WTC11 (cell line): Measurements from ENCODE around the gene SP140.

ENCODE experiments used
- CTCF ChIP-seq: fragments of 200-600 bp; IDR thresholded peaks from 2 replicates; pipeline ENCODE4 v1.8.0; 2022; ENCODE audit warnings: antibody characterized with exemption
- ELF4 ChIP-seq: sonication (generic); formaldehyde crosslinking; IDR thresholded peaks from 2 replicates; pipeline ENCODE4 v1.8.1; 2022; ENCODE audit warnings: low read depth, mild to moderate bottlenecking, moderate library complexity, missing genetic modification reagents

- TF ChIP-seq CTCF = no peak
- no peak for TF ChIP-seq ELF4
These were observed 16.0 kb upstream of the SP140 start for GRCh38 chr2:230209422-230210051.
